HL-60 (cell line): ENCODE results near the gene CHSY3.

Experiments used
- DNase-seq, 2 experiments: peaks; one replicate each; pipeline ENCODE4 v3.0.0-alpha.2; 2010 to 2020; ENCODE audit warnings: low read depth in 1 of 2, low spot score in 1 of 2
- H3K27ac ChIP-seq: fragments of 250-450 bp; sonication (Bioruptor Pico); replicated peaks from 2 replicates; pipeline ENCODE4 v1.5.1; 2020; ENCODE audit warnings: mild to moderate bottlenecking, moderate library complexity
- H3K27me3 ChIP-seq: fragments of 250-450 bp; sonication (Bioruptor Pico); 2 replicates; pipeline ENCODE4 v1.5.1; 2021; ENCODE audit warnings: mild to moderate bottlenecking, moderate library complexity; ENCODE audit not compliant: insufficient read depth, poor library complexity, severe bottlenecking
- H3K4me3 ChIP-seq: replicated peaks from 2 replicates; pipeline ENCODE4 v1.5.1; 2011; ENCODE audit warnings: mild to moderate bottlenecking, control low read depth, low read length; ENCODE audit not compliant: insufficient read depth
- GABPA ChIP-seq: IDR thresholded peaks from 2 replicates; pipeline ENCODE4 v1.6.1; 2012; ENCODE audit warnings: low read depth
- POLR2AphosphoS5 ChIP-seq: IDR thresholded peaks from 2 replicates; pipeline ENCODE4 v1.6.1; 2012; ENCODE audit warnings: low read depth
- SPI1 ChIP-seq: IDR thresholded peaks from 2 replicates; pipeline ENCODE4 v1.6.1; 2012; ENCODE audit warnings: low read depth, mild to moderate bottlenecking, borderline replicate concordance
- TF ChIP-seq, protein P1 (sequence below): IDR thresholded peaks from one replicate; pipeline ENCODE4 v1.5.1; 2011; ENCODE audit warnings: low read length, control low read depth, inconsistent platforms; ENCODE audit not compliant: insufficient read depth
- TF ChIP-seq, protein P2 (sequence below): IDR thresholded peaks from 2 replicates; pipeline ENCODE4 v1.6.1; 2012; ENCODE audit warnings: low read depth; ENCODE audit not compliant: insufficient replicate concordance

Gene CHSY3

DNA sequence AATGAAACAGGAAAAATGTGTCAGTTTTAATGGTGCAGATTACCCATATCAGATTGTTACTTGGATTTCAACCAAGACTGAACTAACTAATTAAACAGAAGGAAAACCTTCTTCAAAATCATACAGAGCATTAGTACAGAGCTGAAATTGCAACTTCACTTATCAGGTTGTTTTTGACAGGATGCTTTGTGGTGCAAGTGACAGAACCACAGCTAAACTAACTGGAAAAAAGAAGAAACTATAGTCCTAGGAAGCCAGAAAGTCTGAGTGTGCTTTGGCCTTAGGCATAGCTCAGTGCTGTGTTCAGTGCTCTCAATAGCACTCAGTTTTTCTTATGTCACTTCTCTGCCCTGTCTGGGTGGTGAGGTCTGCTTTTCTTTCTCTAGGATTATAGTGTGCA is 267.4 kb downstream of the CHSY3 start:
- TF ChIP-seq, protein P1, sequence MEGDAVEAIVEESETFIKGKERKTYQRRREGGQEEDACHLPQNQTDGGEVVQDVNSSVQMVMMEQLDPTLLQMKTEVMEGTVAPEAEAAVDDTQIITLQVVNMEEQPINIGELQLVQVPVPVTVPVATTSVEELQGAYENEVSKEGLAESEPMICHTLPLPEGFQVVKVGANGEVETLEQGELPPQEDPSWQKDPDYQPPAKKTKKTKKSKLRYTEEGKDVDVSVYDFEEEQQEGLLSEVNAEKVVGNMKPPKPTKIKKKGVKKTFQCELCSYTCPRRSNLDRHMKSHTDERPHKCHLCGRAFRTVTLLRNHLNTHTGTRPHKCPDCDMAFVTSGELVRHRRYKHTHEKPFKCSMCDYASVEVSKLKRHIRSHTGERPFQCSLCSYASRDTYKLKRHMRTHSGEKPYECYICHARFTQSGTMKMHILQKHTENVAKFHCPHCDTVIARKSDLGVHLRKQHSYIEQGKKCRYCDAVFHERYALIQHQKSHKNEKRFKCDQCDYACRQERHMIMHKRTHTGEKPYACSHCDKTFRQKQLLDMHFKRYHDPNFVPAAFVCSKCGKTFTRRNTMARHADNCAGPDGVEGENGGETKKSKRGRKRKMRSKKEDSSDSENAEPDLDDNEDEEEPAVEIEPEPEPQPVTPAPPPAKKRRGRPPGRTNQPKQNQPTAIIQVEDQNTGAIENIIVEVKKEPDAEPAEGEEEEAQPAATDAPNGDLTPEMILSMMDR = no peak
- TF ChIP-seq, protein P2, sequence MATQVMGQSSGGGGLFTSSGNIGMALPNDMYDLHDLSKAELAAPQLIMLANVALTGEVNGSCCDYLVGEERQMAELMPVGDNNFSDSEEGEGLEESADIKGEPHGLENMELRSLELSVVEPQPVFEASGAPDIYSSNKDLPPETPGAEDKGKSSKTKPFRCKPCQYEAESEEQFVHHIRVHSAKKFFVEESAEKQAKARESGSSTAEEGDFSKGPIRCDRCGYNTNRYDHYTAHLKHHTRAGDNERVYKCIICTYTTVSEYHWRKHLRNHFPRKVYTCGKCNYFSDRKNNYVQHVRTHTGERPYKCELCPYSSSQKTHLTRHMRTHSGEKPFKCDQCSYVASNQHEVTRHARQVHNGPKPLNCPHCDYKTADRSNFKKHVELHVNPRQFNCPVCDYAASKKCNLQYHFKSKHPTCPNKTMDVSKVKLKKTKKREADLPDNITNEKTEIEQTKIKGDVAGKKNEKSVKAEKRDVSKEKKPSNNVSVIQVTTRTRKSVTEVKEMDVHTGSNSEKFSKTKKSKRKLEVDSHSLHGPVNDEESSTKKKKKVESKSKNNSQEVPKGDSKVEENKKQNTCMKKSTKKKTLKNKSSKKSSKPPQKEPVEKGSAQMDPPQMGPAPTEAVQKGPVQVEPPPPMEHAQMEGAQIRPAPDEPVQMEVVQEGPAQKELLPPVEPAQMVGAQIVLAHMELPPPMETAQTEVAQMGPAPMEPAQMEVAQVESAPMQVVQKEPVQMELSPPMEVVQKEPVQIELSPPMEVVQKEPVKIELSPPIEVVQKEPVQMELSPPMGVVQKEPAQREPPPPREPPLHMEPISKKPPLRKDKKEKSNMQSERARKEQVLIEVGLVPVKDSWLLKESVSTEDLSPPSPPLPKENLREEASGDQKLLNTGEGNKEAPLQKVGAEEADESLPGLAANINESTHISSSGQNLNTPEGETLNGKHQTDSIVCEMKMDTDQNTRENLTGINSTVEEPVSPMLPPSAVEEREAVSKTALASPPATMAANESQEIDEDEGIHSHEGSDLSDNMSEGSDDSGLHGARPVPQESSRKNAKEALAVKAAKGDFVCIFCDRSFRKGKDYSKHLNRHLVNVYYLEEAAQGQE = no peak
- no peak for TF ChIP-seq POLR2AphosphoS5
- TF ChIP-seq GABPA = no peak
- TF ChIP-seq SPI1 = no peak
- DNase-seq = no peak
- H3K27ac ChIP-seq = no peak overlapping the region

DNA sequence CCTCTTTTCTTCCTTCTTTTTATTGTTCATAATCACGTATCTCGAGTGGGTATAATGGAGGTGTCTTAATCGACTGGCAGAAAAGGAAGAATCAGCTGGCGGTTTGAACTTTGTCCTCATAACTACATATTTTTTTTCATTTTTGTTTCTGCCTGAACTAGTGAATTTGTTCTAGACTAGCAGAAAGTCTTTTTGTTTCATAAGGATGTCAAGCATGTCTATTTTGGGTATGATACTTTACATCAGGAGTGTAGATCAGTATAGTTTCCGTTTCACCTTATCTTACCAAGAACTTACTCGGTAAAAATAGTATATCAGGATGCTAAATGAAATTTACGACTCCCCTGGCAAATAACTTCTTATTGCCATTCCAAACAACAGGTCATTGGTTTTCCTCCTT is 278.9 kb downstream of the CHSY3 start:
- Histone ChIP-seq H3K27ac (no peak overlapping the region), H3K4me3 (no peak overlapping the region), H3K27me3 (no peaks in the 10 kb centered on the region)
- DNase-seq = no peak
- TF ChIP-seq, protein P1 = no peak
- no peak for TF ChIP-seq SPI1
- no peak for TF ChIP-seq GABPA
- TF ChIP-seq, protein P2 = no peak
- no peak for TF ChIP-seq POLR2AphosphoS5

More for the DNA sequence above, 267.4 kb downstream of the CHSY3 start:
- Histone ChIP-seq H3K4me3 (no peak overlapping the region), H3K27me3 (no peaks in the 10 kb centered on the region)

DNA sequence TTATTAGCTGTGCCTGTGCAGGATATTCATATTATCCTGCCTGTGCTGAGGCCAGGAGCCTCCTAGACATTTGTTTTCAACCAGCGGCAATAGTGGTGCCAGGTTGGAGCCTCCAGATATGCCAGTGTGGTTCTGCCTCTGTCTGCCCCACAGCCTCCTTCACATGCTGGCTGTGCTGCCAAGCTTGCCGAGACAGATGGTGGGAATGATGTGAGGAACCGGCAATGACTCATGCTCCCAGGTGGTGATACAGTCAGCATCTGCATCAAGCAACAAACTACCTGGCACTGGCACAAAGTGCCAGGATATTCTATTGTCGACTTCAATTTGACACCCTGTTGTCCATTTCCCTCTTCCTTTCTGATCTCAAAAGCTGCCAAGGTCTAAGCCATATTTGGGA is 285.7 kb downstream of the CHSY3 start:
- TF ChIP-seq SPI1 = no peak
- no peak for TF ChIP-seq GABPA
- TF ChIP-seq, protein P2 = no peak
- TF ChIP-seq POLR2AphosphoS5 = no peak
- no peak overlapping the region for H3K4me3 ChIP-seq
- no peak for DNase-seq
- no peak overlapping the region for H3K27ac ChIP-seq
- no peaks in the 10 kb centered on the region for H3K27me3 ChIP-seq

DNA sequence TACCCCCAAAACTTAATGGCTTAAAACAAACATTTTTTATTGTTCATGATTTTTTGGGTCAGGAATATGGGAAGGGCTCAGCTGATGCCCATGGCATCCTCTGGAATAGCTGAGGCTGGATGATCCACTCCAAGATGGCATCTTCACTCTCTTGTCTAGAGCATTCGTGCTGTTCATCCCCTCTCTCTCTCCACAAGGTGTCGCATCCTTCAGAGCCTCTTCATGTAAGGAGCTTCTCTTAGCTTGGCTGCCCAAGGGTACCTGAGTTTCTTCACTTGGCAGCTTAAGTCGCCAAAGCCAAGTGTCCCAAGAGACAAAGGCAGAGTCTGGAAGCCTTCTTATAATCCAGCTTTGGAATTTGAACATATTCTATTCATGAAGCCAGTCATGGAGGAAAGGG is 294.7 kb downstream of the CHSY3 start:
- Histone ChIP-seq H3K27ac (no peak overlapping the region), H3K4me3 (no peak overlapping the region), H3K27me3 (no peaks in the 10 kb centered on the region)
- no peak for DNase-seq
- TF ChIP-seq GABPA (no peak), SPI1 (no peak)
- TF ChIP-seq, protein P1 = no peak
